Activated CD4-positive, CD25-positive, alpha-beta regulatory T cell (primary cell): ENCODE results near the gene MAEA.
"Not testable (repeated sequence)": the region's sequence is repeated elsewhere in the genome, so short reads cannot be mapped to it uniquely, and the experiment has no call there.

Source experiments
- DNase-seq, 4 experiments: peaks; one replicate each; lab custom pipeline; 2025; lab: John Stamatoyannopoulos, UW

MAEA gene

DNA sequence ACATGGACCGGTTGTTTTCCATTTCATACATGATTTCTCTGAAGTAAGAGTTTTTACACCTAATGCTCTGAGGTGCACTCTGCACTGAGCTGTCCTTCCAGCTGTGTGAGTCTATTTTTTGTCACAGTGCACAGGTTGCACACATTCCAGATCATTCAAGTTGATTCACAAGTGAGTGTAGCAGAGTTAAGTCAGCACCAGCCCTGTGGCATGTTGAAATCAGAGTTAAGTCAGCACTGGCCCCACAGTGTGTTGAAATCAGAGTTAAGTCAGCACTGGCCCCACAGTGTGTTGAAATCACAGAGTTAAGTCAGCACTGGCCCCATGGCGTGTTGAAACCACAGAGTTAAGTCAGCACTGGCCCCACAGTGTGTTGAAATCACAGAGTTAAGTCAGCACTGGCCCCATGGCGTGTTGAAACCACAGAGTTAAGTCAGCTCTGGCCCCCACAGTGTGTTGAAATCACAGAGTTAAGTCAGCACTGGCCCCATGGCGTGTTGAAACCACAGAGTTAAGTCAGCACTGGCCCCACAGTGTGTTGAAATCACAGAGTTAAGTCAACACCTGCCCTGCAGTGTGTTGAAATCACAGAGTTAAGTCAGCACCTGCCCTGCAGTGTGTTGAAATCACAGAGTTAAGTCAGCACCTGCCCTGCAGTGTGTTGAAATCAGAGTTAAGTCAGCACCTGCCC is 45.6 kb downstream of the MAEA start:
- DNase-seq: not testable (repeated sequence)

DNA sequence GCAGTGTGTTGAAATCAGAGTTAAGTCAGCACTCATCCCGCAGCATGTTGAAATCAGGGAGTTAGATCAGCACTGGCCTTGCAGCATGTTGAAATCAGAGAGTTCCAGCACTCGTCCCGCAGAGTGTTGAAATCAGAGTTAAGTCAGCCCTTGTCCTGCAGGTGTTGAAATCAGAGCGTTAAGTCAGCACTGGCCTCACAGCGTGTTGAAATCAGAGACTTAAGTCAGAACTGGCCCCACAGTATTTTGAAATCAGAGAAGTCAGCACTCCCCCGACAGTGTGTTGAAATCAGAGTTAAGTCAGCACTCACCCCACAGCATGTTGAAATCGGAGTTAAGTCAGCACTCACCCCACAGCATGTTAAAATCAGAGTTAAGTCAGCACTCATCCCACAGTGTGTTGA is 46.4 kb downstream of the MAEA start:
- DNase-seq: no peak

DNA sequence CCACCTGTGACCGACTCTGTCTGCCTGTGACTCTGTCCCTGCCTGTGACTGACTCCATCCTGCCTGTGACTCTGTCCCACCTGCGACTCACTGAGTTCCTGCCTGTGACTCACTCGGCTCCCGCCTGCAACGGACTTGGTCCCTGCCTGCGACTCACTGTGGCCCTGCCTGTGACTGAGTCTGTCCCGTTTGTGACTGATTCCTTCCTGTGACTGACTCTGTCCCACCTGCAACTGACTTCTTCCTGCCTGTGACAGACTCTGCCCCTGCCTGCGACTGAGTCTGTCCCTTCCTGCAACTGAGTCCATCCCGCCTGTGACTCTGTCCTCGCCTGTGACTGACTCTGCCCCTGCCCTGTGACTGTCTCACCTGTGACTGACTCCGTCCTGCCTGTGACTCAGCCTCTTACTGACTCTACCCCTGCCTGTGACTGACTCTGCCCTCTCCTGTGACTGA is 47.7 kb downstream of the MAEA start:
- DNase-seq: peak in 2 of 4 experiments; percentile 33 to 40

DNA sequence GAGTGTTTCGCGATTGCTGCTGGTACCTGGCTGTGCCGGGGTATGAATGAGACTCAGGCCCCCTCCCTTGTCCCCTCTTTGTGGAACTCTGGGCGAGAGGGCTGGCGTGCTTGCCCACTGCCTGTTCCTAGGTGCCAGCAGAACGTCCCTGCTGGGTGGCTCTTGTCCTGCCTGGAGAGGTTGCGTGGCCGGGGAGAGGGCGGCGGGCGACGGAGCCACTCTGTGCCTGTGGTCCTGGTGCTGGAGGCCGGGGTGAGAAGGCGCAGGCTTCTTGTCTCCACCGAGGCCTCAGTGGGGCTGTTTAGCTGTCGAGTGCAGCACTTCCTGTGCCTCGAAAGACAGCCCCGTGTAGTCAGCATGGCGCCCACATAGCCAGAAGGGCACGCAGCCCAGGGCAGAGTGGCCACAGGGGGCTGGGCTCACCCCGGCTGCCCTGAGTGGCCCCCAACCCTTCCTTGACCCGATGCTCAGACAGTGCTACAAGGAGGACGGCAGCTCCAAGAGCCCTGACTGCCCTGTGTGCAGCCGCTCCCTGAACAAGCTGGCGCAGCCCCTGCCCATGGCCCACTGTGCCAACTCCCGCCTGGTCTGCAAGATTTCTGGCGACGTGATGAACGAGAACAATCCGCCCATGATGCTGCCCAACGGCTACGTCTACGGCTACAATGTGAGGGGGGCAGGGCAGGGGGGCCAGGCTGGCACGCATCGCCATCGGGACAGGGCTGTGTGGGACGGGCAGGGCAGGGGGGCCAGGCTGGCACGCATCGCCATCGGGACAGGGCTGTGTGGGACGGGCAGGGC is 48.5 kb downstream of the MAEA start:
- no peak for DNase-seq

DNA sequence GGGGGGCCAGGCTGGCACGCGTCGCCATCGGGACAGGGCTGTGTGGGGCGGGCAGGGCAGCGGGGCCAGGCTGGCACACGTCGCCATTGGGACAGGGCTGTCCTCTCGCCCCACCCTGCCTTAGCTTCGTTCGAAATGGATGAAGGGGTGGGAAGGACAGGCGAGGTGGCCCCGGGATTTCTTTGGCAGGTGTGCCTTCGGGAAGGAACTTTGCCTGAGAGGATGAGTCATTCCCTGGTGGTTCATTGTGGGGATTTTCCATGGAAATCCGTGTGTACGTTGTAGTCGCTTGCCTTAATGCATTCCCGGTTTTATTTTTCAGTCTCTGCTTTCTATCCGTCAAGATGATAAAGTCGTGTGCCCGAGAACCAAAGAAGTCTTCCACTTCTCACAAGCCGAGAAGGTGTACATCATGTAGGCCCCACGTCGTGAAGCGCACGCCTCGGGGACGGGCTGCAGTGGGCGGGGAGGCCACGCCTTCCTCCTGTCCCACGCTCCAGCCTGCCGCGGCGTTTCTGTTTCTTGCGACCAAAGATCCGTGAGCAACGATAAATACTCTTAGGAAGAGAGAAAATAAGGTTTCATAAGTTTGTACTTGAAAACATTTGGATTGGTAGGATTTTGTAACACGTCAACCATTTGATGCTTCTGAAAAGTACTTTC is 49.2 kb downstream of the MAEA start:
- DNase-seq: no peak

DNA sequence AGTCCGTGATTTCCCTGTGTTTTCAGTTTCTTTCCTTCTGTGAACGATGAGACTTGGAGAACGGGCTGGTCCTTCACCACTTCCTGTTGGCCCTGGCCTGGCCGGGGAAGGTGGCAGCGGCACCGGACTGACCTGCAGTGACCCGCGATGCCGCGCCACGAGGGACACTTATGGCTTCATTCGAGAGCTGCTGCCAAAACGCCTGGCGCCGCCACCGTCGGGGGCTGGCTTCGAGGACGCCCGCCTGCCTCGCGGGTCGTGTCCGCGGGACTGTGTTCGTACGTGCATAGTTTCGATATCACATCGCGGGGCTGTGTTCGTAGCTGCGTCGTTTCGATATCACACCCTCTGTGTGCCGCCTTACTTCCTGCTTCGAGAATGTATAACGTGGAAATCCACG is 49.8 kb downstream of the MAEA start:
- no peak for DNase-seq

DNA sequence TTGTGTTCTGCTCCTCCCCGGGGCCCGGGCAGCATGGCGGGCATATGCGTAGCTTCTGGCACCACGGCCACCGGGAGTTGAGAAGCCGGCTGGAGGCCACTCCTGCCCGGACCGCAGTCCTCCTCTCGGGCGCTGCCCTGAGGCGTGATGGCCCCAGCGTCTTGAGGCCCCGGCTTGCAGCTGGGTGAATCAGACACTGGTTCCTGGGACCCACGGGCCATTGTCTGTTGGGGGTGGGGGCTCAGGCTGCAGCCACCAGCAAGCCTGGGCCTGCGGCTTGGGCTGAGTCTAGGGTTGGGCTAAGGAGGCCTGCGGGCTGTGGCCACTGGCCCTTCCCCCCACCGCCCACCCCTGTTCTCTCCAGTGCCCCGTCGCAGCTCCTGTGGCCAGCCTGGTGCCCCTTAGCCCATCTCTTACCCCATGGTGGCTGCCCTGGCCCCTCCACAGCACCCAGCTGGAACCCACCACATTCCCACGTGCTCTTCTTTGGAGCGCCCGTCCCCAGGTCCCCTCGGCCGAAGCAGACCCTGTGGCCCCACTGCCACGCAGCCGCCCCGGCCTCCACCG is 50.6 kb downstream of the MAEA start:
- DNase-seq: no peak

DNA sequence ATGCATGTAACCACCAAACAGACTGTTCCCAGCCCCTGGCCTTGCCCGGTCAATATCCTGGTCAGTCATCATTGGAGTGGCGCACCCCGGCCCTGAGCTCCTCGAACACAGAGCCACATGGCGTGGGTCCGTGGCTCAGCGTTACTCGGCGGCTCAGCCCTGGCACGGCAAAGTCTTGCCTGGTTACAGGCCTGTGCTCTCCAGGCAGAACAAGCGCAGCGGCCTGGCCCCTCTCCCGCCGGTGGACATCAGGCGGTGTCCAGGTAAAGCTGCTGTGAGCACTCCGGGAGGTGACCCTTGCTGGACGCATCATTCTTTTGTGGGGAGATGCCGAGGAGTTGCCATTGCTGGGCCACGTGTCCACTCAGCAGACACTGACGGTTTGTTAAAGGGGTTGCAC is 51.2 kb downstream of the MAEA start:
- DNase-seq: no peak

DNA sequence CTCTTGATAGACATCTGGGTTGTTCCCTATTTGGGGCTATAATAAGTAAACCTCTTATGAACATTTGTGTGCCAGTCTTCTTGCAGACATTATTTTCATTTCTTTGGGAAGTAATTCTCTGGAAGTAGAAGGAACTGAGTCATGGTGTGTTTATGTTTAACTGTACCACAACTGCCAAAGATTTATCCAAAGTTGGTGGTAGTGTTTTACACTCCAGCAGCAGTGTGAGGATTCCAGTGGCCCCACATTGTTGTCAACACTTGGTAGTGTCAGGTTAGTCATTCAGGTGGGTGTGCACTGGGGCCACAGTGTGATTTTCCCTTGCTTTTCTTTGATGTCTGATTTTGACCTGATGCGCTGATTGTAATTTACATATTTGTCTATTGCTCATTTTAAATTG is 52.3 kb downstream of the MAEA start:
- DNase-seq: no peak

DNA sequence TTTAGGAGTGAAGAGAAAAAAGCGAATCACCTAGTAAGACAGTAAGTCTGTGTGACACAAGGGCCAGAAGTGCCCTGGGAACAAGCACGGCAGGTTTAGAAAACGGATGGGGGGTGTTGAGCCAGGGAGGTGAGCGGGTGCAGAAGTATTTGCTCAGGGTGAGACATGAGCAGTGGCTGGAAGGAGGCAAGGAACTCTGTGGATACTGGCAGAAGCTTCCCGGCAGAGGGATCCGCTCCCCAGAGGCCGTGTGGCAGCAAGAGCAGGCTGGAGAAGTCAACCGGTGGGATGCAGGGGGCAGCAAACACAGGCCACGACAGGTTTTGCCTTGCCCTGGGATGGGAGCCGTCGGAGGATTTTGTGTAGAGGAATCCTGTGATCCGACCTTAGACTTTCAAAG is 55.0 kb downstream of the MAEA start:
- no peak for DNase-seq

DNA sequence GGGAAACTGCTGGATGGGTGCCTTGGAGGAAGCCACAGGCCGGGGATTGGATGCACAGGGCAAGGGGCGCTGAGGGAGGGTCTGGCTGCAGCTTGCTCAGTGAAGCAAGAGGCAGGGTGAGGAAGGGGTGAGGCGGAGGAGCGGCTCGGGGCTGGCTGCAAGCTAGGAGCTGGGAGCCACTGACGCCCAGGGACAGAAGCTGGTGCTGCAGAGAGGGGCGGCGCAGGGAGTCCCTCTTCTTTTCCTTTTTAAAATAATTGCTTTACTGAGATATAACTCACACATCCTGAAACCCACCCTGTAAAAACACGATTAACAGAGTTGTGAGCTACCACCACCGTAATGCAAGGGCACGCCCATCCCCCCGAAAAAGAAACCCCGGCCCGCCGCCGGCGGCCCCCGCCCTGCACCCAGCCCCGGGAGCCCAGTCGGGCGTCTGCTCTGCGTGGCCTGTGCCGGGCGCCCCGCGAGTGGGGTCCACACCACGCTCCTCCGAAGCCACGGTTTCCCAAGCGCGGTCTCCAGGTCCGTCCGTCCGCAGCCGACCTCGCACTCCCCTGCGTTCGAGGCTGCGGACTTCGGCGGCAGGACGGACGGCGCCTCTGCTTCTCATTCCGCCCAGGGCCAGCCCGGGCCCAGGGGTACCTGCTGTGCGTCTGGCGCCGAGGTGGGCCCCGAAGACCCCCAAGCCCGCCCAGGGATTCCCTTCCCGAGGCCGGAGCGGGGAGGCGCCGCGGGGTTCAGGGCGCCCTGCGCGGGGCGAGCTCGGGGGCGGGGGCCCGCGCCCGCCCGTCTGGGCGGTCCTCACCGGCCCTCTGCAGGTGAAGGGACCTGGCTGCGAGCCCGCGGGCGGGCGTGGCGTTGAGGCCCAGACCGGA is 56.5 kb downstream of the MAEA start:
- peak in 1 of 4 experiments; percentile 16 for DNase-seq

DNA sequence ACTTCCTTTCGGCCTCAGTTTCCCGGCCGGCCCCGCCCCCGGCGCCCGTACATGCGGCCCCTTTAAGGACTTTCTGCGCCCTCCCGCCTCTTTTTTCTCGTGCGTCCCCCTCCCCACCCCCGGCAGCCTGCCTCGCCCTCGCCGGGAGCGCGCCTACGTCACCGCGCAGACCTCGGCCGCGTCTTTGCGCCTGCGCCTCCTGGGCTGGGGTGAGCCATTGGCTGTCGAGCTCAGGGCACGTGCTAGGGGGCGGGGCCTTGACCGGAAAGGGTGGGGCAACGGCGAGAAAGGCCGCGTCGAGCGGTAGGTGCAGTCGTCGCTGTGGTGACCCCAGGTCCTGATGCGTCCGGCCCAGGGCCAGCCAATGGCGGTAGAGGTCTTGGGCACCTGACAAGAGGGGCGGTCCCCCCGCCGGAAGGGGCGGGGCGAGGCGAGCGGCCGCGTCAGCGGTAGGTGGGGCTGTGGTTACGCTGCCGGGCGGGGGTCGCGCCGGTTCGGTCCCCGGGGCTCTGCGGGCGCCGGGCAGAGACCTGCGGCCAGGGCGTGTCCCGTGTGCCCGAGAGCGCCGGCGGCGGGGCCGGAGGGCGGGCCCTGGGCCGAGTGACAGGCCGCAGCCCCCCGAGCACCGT is 57.2 kb downstream of the MAEA start, which contains the start of gene UVSSA:
UVSSA (plus strand) TSS at position 428 of the 629 bp plus-strand sequence. CDS start 884 bp downstream, outside the sequence.
- DNase-seq: peak; percentile 100

DNA sequence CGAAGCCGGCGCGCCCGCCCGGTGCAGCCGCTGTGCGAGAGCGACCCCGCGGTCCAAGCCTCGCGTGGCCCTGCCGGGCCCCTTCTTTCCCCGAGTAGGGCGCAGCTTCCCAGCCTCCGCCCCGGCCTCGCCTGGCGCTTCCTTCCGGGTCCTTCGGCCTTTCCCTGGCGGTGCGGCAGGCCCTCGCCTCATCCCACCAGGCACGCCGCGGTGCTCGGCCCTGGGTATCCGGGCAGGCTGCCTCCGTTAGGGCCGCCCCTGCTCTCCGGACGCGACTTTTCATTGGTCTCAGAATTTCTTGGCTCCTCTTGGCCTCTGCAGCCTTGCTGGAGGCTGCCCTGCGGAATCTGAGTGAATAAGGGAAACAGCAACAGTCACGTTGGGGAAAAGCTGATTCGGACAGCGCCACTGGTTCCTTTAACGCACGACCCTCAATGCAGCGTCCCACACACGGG is 57.7 kb downstream of the MAEA start:
- peak in 1 of 4 experiments; percentile 22 for DNase-seq

DNA sequence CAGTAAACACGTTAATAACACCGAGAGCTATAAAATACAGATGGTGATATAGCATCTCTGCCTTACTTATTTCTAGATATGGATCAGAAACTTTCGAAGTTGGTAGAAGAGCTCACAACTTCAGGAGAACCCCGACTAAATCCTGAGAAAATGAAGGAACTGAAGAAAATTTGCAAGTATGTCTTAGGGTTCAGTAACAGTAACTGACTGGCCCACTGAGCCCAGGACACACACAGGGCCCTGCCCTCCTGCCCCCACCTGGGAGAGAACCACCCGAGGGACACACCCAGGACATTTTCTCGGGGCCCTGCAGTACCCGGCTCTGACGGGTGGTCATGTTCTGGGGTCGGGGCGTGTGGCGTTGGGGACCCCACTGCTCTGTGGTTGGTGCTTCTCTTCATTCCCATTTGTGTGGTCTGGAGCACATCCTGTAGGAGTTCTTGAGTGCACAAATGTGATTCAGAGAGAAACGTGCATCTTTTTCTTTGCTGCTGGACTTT is 58.4 kb downstream of the MAEA start:
- DNase-seq: no peak

DNA sequence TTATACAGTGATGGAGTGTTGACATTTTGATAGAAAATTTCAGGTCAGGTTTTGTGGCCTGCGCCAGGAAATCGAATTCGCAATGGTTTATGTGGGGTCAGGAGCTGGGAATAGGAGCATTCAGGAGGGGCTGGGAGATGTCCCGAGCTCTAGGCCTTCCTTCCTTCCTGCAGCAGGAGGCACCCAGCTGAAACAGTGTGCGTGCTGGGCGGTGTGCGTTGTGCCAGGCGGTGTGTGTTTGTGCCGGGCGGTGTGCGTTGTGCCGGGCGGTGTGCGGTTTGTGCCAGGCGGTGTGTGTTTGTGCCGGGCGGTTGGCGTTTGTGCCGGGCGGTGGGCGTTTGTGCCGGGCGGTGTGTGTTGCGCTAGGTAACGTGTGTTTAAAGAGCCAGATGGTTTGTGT is 59.1 kb downstream of the MAEA start:
- no peak for DNase-seq

DNA sequence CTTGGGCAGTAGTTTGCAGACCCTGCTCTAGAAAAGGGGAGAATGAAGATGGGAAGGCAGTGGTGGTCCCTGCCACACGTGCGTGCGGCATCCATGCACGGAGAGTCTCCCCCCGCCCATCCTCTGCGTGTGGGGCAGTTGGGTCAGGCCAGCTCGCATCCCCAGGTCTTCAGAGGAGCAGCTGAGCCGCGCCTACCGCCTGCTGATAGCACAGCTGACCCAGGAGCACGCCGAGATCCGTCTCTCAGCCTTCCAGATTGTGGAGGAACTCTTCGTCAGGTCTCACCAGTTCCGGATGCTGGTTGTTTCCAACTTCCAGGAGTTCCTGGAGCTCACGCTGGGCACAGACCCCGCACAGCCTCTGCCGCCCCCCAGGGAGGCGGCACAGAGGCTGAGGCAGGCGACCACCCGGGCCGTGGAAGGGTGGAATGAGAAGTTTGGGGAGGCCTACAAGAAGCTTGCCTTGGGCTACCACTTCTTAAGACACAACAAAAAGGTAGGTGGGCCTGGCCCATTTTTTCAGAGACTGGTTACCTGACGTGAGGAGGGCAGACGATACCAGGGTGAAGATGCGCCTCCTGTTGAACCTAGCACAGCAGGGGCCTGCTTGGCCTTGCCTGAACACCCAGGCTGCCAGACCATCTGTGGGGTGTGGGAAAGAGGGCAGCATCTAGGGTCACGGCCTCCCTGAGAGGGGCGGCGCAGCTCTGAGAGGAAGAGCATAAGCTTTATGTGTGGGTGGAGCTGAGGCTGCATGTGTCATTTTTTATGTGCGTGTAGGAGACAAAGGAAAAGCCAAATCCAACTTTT is 59.9 kb downstream of the MAEA start:
- DNase-seq: no peak

DNA sequence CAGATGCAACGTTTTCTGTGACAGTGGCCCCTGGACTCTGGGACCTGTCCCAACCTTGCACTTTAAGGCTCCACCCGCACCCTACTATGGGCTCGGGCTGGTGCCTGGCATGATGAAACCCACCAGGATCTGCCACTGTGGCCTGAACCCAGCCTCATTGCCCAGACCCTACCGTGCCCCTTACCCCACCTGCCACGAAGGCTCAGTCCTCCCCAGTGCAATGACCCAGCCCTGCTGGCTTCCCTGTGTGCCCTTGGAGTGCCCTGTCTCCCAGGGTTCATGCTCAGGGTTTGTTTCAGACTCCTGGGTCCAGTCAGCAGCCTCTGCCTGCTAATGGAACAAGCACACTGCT is 60.5 kb downstream of the MAEA start:
- DNase-seq: no peak

DNA sequence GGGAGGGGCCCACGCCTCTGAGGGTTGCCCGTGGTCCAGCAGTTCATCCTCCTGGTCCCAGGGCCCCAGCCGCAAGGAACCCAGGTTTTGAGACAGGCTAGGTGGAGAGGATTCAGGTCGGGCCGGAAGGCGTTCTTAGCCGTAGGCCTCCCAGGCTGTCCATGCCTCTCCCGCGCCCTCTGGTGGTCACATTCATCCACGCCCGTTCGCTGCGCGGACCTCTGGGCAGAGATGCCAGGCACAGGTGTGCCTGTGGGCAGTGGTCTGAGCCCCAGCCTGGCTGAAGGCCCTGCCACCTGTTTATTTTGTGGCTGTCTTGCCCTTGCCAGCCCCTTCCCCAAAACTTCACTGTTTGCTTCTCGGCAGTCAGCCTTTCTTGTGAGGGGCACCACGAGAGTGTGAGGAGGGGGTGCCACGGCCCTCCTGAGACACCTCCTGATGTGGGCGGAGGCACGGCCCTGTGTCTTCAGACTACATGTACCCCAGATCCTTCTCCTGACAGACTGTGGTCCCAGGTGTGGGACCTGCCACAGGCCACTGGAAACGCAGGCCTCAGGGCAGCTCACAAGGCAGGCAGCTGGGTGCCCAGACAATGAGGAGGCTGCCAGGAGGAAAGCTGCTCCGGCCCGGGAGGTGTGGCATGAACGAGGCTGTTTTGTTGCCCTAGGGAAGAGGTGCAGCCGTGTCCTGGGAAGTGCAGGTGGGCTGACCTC is 62.3 kb downstream of the MAEA start:
- DNase-seq: peak; percentile 75 to 89 (median 85)

DNA sequence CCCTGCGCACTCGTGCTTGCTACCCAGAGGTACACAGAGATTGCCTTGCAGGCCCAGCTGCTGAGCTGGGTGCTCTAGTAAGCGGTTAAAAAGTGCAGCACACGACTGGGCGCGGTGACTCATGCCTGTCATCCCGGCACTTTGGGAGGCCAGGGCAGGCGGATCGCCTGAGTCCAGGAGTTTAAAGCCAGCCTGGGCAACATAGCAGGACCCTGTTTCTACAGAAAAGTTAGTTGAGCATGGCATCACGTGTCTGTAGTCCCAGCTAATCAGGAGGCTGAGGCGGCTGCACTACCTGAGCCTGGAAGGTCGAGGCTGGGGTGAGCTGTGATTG is 62.8 kb downstream of the MAEA start:
- DNase-seq: no peak
